Activated CD4-positive, alpha-beta T cell treated with anti-CD3 and anti-CD28 coated beads for 1 hour (primary cell): ENCODE results near the gene CRYGN.
A peak's percentile ranks its signal among the peaks of the same experiment; 100 is the strongest.

Experiments used
- DNase-seq: peaks from one replicate; pipeline ENCODE4 v3.0.0-alpha.2; 2020

CRYGN gene

DNA sequence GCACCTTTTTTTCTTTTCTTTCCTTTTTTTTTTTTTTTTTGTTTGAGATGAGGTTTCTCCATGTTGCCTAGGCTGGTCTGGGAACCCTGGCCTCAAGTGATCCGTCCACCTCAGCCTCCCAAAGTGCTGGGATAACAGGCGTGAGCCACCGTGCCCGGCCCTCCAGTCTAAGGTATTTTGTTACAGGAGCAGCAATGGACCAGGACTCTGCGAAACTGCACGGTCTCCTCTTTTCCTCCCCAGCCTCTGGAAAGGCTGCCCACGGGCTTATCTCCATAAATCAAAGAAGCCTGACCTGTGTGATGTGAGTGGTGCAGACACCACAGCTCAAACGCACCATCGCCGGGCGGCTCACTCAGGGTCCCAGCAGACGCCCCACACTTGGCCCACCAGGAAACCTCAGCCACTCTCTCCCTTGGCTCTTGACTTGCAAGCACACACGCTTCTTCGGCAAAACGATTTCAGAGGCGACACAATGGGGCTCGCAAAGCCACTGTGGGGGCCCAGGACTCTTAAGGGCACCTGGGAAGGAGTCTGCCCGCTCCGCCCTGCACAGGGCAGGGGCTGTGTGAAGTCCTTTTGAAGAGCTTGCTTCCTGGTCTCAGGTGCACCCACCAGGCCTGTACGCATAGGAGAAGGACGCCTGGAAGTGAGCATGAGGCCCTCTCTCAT, 50.7 kb downstream of the CRYGN start:
- no peak for DNase-seq

DNA sequence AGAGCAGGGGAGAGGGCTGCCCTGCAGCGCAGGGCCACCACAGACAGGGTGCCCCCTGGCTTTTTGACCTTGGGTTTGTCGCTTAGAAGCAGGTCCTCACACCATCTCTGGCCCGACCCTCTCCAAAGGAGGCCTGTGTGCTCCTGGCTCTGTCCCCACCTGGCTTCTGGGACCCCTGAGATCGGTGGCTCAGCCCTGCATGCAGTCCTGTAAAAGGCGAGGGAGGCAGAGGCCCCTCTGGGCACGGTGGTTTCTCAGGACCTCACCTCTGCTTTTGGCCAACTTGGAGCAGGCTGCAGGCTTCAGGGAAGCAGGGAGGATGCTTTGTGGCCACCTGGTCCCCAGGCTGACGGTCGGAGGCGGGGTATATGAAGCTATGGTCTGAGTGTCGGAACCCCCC, 51.5 kb downstream of the CRYGN start:
- DNase-seq: no peak

DNA sequence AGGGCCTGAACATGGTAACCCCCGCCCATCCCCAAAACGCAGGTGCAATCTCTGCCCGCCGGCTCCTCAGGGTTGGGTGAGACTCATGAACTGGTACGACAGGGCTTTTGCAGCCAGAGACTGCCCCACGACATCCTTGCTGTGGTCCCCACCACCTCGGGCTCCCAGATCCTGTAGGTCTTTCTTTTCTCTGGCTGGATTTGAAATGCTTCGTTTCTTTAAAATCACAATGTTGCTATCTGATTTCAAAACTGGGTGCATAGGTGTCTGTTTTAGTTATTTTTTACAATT, 52.0 kb downstream of the CRYGN start:
- no peak for DNase-seq

DNA sequence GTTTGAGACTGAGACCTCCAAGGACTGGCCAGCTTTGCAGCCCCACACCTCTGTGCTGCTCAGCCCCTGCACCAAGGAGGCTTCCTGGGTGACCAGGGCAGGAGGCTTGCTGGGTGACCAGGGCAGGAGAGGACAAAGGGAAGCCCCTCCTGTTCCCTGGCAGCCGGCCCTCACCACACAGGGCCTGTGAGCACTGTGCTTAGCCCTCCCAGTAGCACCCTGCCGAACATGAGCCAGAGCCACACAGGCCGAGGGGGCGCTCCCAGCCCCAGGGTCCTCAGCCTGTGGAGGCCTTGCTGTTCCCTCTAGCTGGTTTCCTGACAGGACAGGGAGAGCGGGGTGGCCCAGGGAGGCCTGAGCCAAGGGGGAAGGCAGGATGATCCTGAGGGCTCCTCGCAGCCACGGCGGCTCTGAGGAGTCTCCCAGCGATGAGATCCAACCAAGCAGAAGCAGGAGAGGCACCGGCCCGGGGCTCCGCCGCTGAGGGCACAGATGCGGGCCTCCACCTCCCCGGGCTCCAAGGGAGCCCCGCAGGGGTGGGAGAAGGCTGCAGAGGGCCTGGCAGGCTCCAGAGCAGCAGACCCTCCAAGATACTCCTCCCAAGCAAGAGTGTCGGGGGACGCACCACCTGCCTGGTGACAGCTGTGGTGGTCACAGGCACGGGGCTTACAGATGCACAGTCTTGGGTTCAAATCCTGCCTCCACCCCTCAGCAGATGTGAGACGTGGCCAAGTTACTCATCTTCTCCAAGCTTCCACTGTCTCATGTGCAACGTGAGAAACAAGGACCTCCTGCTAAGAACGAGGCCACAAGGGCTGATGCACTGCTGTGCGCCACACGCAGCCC, 52.6 kb downstream of the CRYGN start:
- no peak for DNase-seq

DNA sequence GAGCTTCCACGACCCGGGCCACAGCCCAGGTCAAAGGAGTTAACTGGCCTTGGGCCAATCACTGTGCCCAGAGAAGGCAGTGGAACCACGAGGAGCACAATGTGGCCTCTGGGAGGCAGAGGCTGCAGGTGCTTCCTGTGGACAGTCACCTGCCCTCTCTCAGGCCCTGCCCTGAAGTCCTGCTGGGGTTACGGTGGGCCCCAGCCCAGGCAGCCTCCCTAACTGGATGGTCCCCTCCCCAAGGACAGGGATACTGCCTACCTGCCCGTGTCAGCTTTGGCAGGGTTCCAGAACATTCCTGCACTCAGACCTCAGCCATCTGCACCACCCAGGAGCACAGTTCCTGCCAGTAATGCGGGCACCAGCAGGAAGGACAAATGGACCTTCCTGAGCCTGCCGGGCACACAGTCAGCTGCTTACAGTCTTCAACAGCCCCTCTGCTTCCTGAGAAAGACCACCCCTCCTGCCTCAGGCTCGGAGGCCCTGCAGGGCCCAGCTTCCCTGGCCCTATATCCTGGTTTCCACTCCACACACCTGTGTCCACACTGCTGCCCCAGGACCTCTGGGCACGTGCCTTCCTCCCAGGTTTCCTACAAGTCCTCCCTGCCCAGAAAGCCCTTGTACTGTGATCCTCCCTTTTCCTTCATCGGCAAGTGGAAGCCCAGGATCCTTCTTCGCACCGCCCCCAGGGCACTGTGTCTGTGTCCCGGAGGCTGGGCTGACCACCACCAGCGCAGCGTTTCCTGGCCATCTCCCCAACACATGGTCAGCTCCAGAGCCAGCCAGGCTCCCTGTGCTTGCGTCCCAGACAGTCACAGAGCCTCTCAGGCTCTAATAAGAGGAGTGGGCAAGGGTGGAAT, 53.4 kb downstream of the CRYGN start:
- no peak for DNase-seq

DNA sequence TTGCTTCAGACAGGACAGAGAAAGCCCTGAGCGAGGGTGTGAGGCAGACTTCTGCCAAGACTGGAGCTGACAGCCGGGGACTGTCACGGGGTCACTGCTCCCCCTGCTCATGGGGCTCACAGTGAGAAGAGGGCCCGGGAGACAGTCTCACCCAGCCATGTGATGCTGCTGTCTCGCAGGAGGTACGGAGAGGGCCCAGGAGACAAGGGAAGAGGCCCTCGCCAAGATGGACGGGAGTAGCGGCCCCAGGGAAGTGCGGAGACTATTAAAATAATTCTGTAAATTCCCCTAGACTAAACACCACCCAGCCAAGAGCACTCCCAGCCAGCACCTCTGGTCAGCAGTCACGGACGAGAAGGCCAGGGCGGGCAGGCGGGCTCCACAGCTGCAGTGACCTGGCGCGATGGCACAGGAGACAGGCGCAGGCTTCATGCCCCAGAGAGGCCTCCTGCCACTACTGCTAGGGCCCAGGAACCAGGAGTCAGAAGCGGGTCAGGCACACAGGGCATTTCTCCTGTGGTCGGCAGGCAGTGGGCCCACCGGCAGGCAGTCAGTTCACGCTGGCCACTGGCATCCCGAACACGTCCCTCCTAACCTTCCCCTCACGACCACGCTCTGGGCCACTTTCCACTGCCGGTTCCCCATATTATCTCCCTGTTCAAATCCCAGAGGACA, 54.2 kb downstream of the CRYGN start:
- DNase-seq: no peak

DNA sequence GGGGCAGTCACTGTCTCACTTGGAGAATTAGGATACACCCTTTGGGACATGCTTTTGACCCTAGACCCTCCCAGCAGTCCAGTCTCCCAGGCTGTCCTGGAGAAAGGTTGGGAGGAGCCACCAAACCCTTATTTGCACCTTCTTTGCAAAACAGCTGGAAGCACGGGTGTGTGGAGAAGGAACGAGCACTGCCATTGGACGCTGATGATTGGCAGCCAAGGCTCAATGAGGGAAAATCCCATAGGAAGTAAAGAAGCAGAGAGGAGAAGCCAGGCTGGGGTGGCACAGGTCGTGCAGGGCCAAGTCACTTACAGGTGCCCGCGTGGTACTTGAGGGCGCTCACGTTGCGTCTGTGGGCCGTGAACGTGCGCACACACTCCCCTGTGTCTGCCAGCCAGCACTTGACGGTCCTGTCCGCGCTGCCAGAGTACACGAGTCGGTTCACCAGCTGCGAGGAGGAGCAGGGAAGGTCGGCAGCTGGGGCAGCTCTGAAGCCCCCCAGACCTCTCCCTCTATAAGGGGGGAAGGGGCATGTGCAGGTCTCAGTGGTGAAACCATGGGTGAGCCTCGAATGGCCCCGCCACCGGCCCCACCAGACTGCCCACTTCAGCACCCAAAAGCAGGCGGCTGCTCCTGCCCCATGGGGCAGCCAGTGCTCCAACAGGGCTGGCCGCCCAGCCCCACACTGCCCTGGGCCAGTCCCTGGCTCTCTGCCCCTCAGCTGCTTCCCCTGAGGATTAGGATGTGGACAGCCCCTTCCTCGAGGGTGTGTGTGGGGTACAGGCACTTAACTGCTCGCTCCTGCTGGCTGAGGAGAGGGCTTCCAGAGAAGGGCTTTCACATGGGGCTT, 54.9 kb downstream of the CRYGN start:
- DNase-seq: no peak

DNA sequence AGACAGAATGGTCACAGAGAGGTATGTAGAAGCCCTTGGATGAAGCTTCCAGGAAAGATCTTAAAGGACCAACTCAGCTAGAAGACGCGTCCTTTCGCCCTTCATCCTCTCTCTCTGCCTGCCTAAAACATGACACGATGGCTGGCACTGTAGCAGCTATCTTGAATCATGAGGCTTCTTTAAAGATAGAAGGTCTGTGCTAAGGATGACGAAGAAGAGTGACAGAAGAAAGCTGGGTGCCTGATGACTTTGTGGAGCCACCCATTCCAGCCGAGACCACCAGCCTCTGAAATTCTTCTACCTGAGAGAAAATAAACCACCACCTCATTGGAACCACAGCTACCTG, 55.6 kb downstream of the CRYGN start:
- DNase-seq: no peak

DNA sequence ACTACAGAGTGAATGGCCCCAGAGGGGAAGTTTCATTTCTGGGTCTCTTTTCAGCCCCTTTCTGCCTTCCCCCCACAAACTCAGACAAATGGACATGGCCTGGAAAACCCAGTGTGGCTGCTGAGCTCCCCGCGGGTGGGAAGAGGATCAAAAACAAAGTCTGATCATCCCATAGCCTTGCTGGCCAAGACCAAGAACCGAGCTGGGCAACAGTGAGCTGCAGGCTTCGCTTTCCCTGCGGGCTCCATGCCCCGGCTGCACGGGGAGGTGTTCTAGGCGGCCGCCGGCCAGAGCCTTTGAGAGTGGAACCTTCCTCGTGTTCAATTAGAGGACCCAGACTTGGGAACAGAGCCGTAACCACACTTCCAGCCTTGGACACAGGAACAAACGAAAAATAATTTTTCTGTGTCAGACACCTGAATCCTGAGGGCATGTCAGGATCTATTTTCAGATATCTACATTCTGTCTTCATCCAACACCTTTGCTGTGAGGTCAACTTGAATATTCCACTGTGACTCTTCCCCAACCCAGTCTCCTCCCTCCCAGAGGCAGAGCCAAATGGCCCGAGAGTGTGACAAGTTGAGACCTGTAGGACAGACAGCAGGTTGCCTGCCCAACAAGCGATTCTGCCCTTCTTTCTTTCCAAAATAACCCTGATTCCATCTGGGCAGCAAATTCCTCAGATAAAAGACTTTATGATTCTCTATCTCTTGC, 56.1 kb downstream of the CRYGN start:
- no peak for DNase-seq

DNA sequence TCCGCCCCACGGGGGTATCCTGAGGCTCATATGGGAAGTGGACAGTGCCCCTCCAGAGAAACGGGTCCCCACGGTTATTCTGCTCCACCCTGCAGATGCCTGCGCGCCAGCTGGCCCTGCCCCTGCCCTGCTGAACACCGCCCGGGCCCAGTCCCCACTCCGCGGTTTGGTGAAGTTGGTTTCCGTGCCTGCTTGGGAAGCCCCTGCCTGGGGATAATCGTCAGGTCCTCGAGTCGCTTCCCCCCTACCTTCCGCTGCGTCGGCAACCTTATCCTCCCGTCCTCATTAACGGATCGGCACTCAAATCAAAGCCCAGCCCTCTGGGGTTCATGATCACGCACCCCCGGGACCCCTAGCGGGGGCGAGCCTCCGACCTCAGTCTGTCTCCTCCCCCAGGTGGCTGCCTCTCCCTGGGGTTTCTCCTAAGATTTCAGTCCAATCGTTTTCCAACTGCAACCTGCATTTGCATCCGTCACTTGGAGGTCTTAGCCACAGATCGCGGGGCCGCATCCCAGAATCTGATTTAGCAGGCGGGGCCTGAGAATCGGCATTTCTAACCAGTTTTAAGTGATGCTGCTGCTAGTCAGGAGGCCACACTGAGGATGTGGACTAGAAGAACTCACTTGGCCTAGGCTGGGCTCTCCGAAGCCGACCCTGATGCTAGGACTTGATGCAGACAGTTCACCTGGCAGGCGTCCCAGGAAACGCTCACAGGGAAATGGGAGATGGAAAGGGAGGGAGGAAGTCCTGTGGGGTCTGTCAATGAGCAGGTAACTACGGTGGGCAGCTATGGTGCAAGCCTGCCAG, 57.7 kb downstream of the CRYGN start:
- no peak for DNase-seq

DNA sequence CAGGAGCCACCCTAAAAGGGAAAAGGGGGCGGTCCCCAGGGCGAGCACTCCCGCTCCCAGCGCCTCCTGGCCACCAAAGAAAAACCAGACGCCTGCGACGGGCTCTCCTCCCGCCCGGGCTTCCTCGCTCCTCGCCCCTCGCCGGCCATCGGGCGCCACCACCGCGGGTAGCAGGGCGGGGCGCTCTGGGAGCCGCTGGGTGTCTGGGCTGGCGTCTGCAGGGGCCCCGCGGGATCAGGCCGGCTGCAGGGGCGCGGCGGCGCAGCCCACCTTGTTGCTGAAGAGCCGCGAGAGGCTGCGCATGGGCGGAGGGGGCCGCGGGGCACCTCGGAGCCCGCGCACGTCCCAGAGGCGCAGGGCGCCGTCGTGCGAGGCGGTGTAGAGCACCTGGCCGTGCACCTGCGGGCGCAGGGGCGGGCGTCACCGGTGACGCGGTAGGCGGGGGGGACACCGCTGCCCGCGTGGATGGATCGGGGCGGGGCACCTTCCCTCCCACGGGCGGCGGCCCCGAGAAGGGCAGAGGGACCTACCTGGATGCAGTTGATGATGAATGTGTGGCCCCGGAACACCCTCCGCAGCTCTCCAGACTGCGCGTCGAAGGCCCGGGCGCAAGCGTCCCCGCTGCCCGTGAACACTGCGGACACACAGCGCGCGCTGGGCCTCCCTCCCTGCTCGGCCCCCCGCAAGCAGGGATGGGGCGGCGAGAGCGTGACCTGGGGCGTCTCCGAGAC, 58.4 kb downstream of the CRYGN start:
- DNase-seq: peak; percentile 32

DNA sequence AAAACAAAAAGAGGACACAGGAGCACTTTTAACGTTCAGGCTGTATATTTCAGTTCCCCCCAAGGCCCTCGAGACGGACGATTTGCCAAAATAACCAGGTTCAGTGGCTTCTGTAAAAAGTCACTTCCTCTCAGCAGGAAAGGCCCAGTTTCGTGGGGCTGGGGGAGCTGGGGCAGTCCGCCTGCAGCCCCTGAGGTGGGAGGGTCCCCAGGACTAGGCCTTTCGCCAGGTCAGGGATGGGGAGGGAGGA, 58.9 kb downstream of the CRYGN start:
- DNase-seq: no peak

DNA sequence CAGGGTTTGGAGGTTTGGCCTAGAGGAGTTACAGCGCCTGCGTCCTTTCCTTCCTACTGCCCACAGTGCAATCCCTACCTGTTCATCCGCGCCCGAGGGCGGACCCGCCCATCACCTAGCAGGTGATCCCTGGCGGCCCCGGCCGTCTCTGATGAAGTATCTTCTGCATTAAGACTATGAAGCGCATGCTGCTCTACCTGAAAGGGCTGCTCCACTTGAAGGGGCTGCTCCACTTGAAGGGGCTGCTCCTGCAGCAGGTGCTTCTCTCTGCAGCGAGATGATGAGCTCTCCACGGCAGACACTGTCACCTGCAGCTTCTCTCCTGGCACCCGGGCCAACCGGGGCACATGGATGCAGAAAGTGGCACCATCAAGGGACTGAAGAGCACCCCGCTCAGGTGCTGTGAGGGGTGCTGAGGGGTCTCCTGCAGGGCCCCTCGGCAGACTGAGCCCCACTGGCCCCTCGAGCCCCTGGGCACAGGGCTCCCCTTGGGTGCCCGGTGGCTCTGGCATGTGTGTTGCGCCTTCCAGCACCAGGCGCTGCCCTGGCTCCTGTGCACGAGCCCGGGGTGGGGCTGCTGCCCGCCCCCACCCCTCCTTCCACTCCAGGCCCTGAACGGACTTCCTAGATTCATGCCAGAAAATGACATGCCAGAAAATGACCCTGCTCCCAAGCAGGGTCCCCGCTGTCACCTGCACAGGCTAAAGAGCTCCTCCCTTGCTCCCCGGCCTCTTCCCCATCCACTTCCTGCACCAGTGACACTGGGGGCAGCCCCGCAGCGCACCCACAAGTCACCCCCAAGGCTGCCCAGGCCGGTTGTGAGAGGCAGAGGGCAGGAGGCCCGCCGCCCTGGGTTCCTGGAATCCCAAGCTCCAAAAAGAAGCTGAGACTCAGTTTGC, 59.5 kb downstream of the CRYGN start:
- no peak for DNase-seq

DNA sequence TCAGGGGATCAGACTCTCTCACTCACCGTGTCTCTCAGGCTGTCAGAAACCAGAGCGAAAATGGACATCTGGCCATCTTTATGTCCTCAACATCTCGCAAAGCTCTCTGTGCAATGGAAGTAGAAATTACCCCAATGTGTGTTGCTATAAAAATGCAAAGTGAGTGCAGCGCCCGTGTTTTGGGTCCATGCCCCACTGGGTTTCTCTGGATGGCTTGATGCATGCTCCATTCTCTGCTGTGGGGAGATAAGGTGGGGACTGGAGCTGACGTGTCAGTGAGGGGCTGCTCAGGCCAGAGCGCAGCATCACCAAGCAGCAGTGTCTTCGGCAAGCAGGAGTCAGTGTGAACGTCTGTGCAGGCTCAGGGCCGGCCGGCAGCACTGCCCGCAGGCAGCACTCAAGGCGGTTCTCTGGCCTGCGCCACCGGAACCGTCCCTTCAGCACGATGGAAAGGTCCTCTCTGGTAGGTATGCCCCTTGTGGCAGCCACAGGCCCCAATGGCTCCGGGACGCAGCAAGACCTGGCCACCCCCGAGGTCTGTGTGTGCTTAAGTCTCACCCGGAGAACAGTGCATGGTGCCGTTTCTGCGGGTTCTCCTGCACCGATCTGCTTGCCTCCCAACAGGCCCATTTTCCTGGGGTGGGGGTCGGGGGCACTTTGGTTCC, 60.3 kb downstream of the CRYGN start:
- DNase-seq: no peak

DNA sequence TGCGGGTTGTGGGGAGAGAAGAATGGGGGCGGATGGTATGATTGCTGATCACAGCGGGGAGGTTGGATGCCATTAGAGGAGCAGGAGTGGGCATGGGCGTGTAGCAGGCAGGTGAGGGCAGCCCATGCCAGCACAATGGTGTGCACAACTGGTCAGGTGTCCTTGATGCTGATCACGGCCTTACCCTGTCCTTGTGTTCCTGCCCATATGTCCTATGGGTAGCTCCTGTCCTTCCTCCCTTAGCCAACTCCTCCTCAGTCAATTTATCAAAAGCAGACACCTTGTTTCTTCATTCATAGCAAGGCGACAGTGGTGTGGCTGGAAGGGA, 60.8 kb downstream of the CRYGN start:
- DNase-seq: no peak
